ENCODE data around the gene RTN1.

DNA sequence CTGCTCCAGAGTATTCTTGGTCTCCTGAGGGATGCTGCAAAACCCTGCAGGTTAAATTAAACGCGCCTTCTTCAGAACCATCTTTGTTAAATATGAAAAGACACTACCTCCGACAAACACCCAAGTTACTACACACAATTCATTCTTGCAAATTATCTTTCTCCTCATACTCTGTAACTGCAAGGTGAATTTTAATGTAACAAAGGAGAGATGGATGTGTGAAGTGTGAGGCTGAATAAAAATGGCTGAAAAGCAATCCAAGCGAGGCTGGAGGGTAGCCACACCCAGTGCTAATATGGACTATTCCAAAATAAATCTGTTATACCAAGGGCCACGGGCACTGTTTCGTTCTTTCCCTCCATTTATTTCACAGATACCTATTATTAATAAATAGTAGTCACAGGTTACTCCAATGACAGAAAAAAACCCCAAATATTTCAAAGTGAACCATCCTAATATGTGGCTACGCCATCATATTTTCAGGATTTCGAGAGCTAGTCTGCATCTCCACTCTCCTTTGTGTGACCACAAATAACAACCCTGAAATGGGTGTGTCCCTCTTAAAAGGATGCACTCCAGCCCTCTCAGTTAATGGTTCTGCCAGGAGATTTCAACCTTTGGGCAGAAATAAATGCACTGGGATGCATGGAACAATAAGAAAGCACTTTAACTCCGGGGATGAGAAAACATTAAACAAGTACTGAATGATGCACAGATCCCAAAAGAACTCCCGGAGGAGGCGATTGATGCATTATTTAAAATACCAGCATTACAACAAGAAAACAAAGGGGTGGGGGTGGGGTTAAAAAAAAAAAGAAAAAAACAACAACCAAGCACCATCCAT is 240.9 kb downstream of the RTN1 start:
- TF ChIP-seq, protein P1, sequence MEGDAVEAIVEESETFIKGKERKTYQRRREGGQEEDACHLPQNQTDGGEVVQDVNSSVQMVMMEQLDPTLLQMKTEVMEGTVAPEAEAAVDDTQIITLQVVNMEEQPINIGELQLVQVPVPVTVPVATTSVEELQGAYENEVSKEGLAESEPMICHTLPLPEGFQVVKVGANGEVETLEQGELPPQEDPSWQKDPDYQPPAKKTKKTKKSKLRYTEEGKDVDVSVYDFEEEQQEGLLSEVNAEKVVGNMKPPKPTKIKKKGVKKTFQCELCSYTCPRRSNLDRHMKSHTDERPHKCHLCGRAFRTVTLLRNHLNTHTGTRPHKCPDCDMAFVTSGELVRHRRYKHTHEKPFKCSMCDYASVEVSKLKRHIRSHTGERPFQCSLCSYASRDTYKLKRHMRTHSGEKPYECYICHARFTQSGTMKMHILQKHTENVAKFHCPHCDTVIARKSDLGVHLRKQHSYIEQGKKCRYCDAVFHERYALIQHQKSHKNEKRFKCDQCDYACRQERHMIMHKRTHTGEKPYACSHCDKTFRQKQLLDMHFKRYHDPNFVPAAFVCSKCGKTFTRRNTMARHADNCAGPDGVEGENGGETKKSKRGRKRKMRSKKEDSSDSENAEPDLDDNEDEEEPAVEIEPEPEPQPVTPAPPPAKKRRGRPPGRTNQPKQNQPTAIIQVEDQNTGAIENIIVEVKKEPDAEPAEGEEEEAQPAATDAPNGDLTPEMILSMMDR (IDR thresholded peaks at IDR 0.05) = no peak
- TF ChIP-seq POLR2AphosphoS5 (IDR thresholded peaks at IDR 0.05) (no peak), POLR2A (IDR thresholded peaks at IDR 0.05) (no peak)

Data from transverse colon (tissue), 4 donors.